T-helper 2 cell treated with Interferon-gamma antibody and Interleukin-4, amounts not matched to agents 5 μg/mL and 100 μg/mL, for 36 hours (primary cell): ENCODE results near the gene MRPS18C.
A peak's percentile ranks its signal among the peaks of the same experiment; 100 is the strongest.

Experiments
- DNase-seq: peaks from one replicate; pipeline ENCODE4 v3.0.0; 2021; ENCODE audit warnings: low spot score
- H3K27ac Mint-ChIP-seq: one replicate; pipeline ENCODE4 v1.8.0; 2021; ENCODE audit warnings: mild to moderate bottlenecking, mixed read lengths
- H3K27me3 Mint-ChIP-seq: one replicate; pipeline ENCODE4 v1.8.0; 2021; ENCODE audit warnings: low read depth, mixed read lengths
- H3K36me3 Mint-ChIP-seq: one replicate; pipeline ENCODE4 v1.8.0; 2021; ENCODE audit warnings: low read depth, mixed read lengths
- H3K4me1 Mint-ChIP-seq: one replicate; pipeline ENCODE4 v1.8.0; 2021; ENCODE audit warnings: low read depth, mixed read lengths
- H3K4me3 Mint-ChIP-seq: one replicate; pipeline ENCODE4 v1.8.0; 2022; ENCODE audit warnings: mild to moderate bottlenecking, moderate library complexity, mixed read lengths
- H3K9me3 Mint-ChIP-seq: one replicate; pipeline ENCODE4 v1.8.0; 2021; ENCODE audit warnings: mixed read lengths

MRPS18C gene

DNA sequence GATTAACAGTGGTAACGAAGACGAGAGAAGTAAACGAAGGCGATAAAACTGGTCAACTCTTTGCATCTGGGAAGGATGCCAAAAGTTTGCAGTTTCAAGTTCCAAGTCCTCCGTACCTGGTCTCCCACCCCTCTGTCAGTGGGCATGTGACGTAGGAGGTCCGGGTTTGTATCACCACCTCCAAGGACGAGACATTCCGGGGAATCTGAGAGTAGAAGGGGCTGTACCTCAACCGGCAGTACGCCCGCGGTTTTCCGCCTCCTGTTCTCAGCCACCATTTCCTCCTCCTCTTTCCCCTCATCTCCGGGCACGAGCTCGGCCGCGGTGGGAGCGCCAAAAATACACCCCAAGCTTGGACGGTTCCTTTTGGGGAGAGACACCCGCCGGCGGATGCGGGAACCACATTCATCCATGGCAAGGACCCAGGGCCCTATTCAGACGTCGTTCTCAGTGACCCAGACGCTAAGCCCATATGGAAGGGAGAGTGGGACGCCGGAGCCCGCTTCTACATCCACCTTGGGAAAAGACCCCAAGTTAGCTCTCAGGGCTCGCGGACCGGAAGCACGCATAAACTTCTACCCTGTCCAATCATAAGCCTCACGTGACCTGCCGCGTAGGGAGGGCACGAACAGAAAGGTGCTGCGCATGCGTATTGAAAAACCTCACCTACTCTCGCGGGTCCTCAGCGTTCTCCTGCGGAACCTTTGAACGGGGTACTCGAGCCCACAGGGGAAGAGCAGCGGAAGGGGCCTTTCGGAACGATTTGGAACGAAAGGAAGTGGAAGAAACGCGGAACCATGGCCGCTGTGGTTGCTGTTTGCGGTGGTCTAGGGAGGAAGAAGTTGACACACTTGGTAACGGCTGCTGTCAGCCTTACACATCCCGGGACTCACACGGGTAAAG is at the start of gene MRPS18C, which contains the start of gene HELQ:
TSS of gene MRPS18C (plus strand) at position 778 of the 903 bp plus-strand sequence. CDS start at position 798, 20 bp downstream.
TSS of gene HELQ (minus strand) at position 543 of the 903 bp plus-strand sequence. CDS start at position 413, 130 bp downstream.
- H3K27ac Mint-ChIP-seq = peak within 1 kb of the TSS; percentile 99
- H3K36me3 Mint-ChIP-seq = peaks cover 44% of the 10 kb centered on the region
- peaks cover 2% of the 10 kb centered on the region for H3K27me3 Mint-ChIP-seq
- DNase-seq = peak; percentile 96
- H3K4me1 Mint-ChIP-seq = peaks cover 27% of the 10 kb centered on the region
- H3K9me3 Mint-ChIP-seq = no peaks in the 10 kb centered on the region
- H3K4me3 Mint-ChIP-seq = peak within 1 kb of the TSS; percentile 93

- no peaks in the 10 kb centered on the region for H3K9me3 Mint-ChIP-seq
- H3K27me3 Mint-ChIP-seq = no peaks in the 10 kb centered on the region
- DNase-seq = no peak
- no peak overlapping the region for H3K27ac Mint-ChIP-seq
- no peaks in the 10 kb centered on the region for H3K4me1 Mint-ChIP-seq
- H3K36me3 Mint-ChIP-seq = peaks cover 21% of the 10 kb centered on the region
- no peak overlapping the region for H3K4me3 Mint-ChIP-seq
These were observed 47.0 kb upstream of the MRPS18C start for GRCh38 chr4:83408908-83409307.

GRCh38 chr4:83413676-83414075 is 42.2 kb upstream of the MRPS18C start:
- H3K36me3 Mint-ChIP-seq = peaks cover 30% of the 10 kb centered on the region
- H3K9me3 Mint-ChIP-seq = no peaks in the 10 kb centered on the region
- H3K27me3 Mint-ChIP-seq = no peaks in the 10 kb centered on the region
- no peak overlapping the region for H3K4me3 Mint-ChIP-seq
- no peak overlapping the region for H3K27ac Mint-ChIP-seq
- H3K4me1 Mint-ChIP-seq = no peaks in the 10 kb centered on the region
- no peak for DNase-seq

- DNase-seq = no peak
- Mint-ChIP-seq H3K36me3 (peaks cover 32% of the 10 kb centered on the region), H3K27ac (no peak overlapping the region), H3K4me1 (no peaks in the 10 kb centered on the region), H3K27me3 (no peaks in the 10 kb centered on the region), H3K4me3 (no peak overlapping the region), H3K9me3 (no peaks in the 10 kb centered on the region)
These were observed 38.3 kb upstream of the MRPS18C start for GRCh38 chr4:83417566-83417965.

- H3K27ac Mint-ChIP-seq = no peak overlapping the region
- no peaks in the 10 kb centered on the region for H3K9me3 Mint-ChIP-seq
- H3K4me1 Mint-ChIP-seq = no peaks in the 10 kb centered on the region
- DNase-seq = no peak
- peaks cover 27% of the 10 kb centered on the region for H3K36me3 Mint-ChIP-seq
- H3K27me3 Mint-ChIP-seq = no peaks in the 10 kb centered on the region
- H3K4me3 Mint-ChIP-seq = no peak overlapping the region
These were observed 37.6 kb upstream of the MRPS18C start for GRCh38 chr4:83418211-83418610.

- Mint-ChIP-seq H3K27me3 (no peaks in the 10 kb centered on the region), H3K4me3 (no peak overlapping the region), H3K27ac (no peak overlapping the region), H3K9me3 (no peaks in the 10 kb centered on the region), H3K36me3 (peaks cover 14% of the 10 kb centered on the region), H3K4me1 (peaks cover under 1% of the 10 kb centered on the region)
- DNase-seq = no peak
These were observed 24.7 kb upstream of the MRPS18C start for GRCh38 chr4:83431200-83431599.

DNA sequence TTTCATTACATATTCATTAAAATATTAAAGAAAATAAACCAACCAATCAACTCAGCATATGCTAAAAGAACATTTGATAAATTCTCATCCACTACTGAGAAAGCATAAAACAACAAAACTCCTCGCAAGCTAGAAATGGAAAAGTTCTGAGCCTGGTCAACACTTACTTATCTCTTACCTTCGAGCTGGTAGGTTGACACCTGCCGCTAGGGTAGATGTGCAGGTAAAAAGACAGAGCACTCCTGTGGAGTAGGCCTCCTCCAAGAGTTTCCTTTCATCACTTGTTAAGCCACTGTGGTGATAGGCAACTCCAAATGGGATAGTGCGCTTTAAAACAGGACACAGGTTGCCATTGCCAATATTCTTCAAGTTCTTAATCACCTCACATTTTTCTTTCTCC is 19.2 kb upstream of the MRPS18C start:
- no peak overlapping the region for H3K4me3 Mint-ChIP-seq
- H3K36me3 Mint-ChIP-seq = peaks cover 17% of the 10 kb centered on the region
- no peak overlapping the region for H3K27ac Mint-ChIP-seq
- H3K9me3 Mint-ChIP-seq = no peaks in the 10 kb centered on the region
- DNase-seq = no peak
- no peaks in the 10 kb centered on the region for H3K27me3 Mint-ChIP-seq
- no peaks in the 10 kb centered on the region for H3K4me1 Mint-ChIP-seq

DNA sequence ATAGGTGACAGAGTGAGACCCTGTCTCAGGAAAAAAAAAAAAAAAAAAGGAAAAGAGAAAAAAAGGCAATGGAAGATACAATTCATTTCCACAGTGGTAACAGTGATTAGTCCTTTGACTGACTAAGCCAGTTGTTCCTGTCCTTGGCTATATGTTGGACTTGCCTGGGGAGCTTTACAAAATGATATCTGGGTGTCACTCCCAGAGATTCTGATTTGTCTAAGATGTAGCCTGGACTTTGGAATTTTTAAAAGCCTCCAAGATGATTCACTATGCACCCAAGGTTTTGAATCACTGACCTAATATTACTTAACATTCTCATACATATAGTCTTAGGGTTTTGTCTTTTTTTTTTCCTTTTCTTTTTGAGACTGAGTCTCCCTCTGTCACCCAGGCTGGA is 17.1 kb upstream of the MRPS18C start:
- peaks cover 19% of the 10 kb centered on the region for H3K36me3 Mint-ChIP-seq
- no peaks in the 10 kb centered on the region for H3K9me3 Mint-ChIP-seq
- no peak overlapping the region for H3K4me3 Mint-ChIP-seq
- no peaks in the 10 kb centered on the region for H3K27me3 Mint-ChIP-seq
- H3K4me1 Mint-ChIP-seq = no peaks in the 10 kb centered on the region
- H3K27ac Mint-ChIP-seq = no peak overlapping the region
- no peak for DNase-seq

GRCh38 chr4:83440148-83440814 is 15.6 kb upstream of the MRPS18C start:
- Mint-ChIP-seq H3K4me1 (no peaks in the 10 kb centered on the region), H3K27me3 (no peaks in the 10 kb centered on the region), H3K4me3 (no peak overlapping the region), H3K9me3 (no peaks in the 10 kb centered on the region), H3K36me3 (peaks cover 21% of the 10 kb centered on the region), H3K27ac (no peak overlapping the region)
- no peak for DNase-seq

- H3K27ac Mint-ChIP-seq = no peak overlapping the region
- H3K4me3 Mint-ChIP-seq = no peak overlapping the region
- H3K36me3 Mint-ChIP-seq = peaks cover 21% of the 10 kb centered on the region
These were observed 15.0 kb upstream of the MRPS18C start for GRCh38 chr4:83440899-83441298.

GRCh38 chr4:83449009-83449408 is 6.8 kb upstream of the MRPS18C start:
- Mint-ChIP-seq H3K36me3 (peaks cover 30% of the 10 kb centered on the region), H3K4me1 (peaks cover 7% of the 10 kb centered on the region), H3K27me3 (no peaks in the 10 kb centered on the region), H3K9me3 (no peaks in the 10 kb centered on the region), H3K27ac (no peak overlapping the region), H3K4me3 (no peak overlapping the region)
- no peak for DNase-seq

More at GRCh38 chr4:83440899-83441298, 15.0 kb upstream of the MRPS18C start:
- Mint-ChIP-seq H3K9me3 (no peaks in the 10 kb centered on the region), H3K4me1 (no peaks in the 10 kb centered on the region), H3K27me3 (no peaks in the 10 kb centered on the region)
- no peak for DNase-seq

GRCh38 chr4:83454686-83455085 is 1.2 kb upstream of the MRPS18C start:
- Mint-ChIP-seq H3K27ac (peak overlapping the region; percentile 99), H3K36me3 (peaks cover 44% of the 10 kb centered on the region), H3K9me3 (no peaks in the 10 kb centered on the region), H3K4me1 (peaks cover 27% of the 10 kb centered on the region), H3K27me3 (peaks cover 2% of the 10 kb centered on the region), H3K4me3 (peak overlapping the region; percentile 93)
- DNase-seq = no peak

DNA sequence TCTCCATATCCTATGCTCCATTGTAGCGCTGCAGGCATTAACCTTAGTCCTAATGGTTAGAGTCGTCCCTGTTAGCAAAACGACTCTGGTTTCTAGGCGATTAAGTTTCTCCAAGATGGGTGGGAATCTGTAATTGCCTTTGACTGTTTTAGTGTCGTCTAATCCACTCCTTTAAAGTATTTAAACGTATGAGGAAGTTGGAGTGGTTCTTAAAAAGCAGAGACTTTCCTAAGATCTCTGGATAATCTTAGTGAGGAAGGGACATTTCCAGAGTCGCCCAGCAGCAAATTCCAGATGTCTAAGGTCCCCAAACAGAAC is 285 bp downstream of the MRPS18C start:
- peak overlapping the region; percentile 99 for H3K27ac Mint-ChIP-seq
- H3K36me3 Mint-ChIP-seq = peaks cover 47% of the 10 kb centered on the region
- H3K27me3 Mint-ChIP-seq = peaks cover 2% of the 10 kb centered on the region
- DNase-seq = no peak
- peak overlapping the region; percentile 93 for H3K4me3 Mint-ChIP-seq
- H3K9me3 Mint-ChIP-seq = no peaks in the 10 kb centered on the region
- H3K4me1 Mint-ChIP-seq = peaks cover 27% of the 10 kb centered on the region

DNA sequence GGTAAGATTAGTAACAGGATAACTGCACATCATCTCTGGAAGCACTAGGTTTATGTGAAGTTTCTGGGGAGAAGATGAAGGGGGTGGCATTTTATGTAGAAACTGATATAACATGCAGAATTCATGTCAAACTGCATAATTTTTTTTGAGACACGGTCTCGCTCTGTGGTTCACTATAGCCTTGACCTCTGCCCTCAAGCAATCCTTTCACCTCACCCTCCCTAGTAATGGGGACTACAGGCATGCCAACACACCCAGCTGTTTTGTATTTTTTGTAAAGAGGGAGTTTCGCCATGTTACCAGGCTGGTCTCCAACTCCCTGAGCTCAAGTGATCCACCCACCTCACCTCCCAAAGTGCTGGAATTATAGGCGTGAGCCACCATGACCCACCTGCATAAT is 17.6 kb downstream of the MRPS18C start:
- Mint-ChIP-seq H3K27me3 (no peaks in the 10 kb centered on the region), H3K4me1 (peaks cover 2% of the 10 kb centered on the region), H3K27ac (no peak overlapping the region), H3K36me3 (peaks cover 19% of the 10 kb centered on the region), H3K9me3 (no peaks in the 10 kb centered on the region), H3K4me3 (no peak overlapping the region)
- DNase-seq = no peak
